GM18499 (cell line): ENCODE results near the gene ZNF574.
"Not testable (repeated sequence)": the region's sequence is repeated elsewhere in the genome, so short reads cannot be mapped to it uniquely, and the experiment has no call there.

ENCODE experiments used
- ATAC-seq: cut with Tn5 transposase; IDR thresholded peaks from one replicate; pipeline ENCODE4 v1.9.1; 2021; ENCODE audit warnings: moderate number of reproducible peaks; ENCODE audit not compliant: insufficient read depth, unreplicated experiment

The ZNF574 gene

DNA sequence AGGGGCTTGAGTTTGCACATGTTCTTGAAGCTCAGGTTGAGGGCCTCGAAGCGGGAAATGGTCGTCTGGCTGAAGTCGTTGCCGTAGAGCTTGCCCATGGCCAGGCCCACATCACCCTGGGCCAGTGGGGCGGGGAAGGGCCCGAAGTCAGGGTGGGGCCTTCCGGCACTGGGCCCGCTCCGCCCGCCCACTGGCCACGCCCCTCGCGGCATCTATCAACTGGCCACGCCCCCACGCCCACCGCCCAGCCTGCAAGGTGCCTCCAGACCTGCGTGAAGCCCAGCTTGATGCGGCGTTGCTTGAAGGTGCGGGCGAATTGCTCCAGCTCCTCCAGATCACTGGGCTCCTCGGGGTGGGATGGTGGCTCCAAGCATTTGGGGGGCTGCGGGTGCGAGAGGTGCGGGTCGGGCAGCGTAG lies 19.9 kb downstream of the ZNF574 start:
- ATAC-seq: no peak

GRCh38 chr19:42096255-42096837 lies 20.4 kb downstream of the ZNF574 start:
- no peak for ATAC-seq

- no peak for ATAC-seq
These were observed 21.5 kb downstream of the ZNF574 start for GRCh38 chr19:42097461-42097860.

DNA sequence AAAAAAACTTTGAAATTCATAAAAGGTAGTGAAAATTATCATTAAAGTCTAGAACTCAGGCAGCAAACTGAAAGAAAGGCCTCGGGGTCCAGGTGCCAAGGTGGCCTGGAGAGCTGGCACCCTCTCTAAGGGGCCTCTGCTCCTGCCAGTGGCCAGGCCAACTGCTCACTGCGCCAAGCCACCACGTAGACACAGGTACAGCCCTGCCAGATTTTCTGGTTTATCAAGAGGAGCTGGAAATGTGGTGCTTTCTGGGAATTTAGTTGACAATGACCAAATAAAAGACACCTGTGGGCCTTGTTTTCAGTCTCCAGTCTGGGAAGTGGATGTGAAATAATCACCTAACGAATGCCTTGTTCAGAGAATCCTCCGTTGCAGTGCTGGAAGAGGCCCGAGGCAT lies 22.8 kb downstream of the ZNF574 start:
- ATAC-seq: no peak

- ATAC-seq: no peak
These were observed 23.5 kb downstream of the ZNF574 start for GRCh38 chr19:42099336-42099925.

- not testable (repeated sequence) for ATAC-seq
These were observed 24.3 kb downstream of the ZNF574 start for GRCh38 chr19:42100241-42100640.

DNA sequence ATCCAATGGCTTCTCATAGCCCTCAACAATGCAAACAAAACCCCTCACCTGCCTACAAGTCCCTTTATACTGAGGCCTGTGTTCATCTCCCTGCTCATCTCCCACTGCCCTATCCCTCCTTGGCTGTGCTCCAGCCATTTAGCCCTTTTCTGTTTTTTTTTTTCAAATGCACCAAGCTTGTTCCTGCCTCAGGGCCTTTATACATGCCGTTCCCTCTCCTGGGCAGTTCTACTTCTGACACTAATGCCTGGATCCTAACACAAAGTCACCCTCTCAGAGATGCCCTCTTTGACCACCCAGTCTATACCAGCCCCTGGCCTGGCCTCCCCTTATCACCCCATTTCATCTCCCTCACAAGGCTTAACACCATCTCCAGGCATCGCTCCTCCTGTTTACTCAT lies 26.9 kb downstream of the ZNF574 start:
- no peak for ATAC-seq

DNA sequence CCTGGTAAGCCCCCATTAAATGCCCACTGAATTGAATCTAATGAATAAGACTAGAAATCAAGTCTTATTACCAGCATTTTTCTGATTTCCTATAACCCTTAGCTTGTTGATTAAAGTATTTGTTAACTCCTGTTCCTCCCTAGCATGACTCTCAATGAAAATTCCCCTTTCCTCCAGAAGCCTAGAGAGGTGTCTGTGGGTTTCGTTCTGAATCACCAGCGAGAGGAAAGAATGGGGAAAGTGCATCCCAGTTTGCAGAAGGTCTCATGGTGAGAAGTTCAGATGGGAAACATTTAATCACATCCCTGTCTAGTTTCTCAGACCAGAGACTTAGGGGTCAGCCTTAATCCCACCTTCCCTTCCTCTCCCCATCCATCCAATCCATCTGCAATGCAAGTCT lies 29.4 kb downstream of the ZNF574 start:
- no peak for ATAC-seq

DNA sequence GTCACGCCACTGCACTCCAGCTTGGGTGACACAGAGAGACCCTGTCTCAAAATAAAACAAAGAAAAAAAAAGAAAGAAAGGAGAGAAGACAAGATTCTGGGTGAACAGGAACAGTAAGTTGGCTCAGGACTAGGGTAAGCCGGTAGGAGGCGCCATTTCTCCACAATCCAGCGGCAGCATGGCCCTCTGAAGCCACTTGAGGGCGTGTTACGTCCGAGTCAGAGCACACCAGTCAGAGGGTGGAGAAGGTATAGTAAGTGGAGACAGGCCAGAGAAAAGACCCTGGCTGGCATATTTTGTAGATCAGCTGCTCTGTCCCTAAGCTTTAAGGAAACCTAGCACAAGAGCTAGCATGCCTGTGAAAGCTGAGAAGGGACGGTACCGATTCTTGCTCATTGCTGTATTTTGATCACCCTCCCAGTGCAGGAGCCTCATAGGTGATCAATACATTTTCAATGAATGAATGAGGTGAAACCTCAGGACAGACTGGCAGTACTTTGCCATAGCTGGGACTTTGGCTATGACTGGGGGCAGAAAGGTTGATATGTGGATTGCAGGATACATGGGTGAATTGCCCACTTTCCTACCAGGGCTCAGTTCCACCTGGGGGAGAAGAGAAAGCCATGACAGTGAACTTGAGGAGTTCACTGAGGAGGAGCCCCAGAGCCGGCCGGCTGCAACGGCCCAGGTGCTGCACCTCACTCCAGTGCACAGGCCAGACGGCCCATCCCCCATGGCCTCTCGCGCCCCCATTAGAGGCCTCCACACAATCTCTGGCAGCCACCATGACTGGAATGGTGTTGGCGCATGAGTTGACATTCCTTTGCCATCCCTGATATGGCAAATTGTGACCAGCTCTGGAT lies 32.8 kb downstream of the ZNF574 start:
- ATAC-seq: peak; percentile 62

GRCh38 chr19:42109896-42110295 lies 33.9 kb downstream of the ZNF574 start:
- ATAC-seq: no peak

- ATAC-seq: no peak
These were observed 34.7 kb downstream of the ZNF574 start for GRCh38 chr19:42110658-42111057.

- ATAC-seq: no peak
These were observed 35.4 kb downstream of the ZNF574 start for GRCh38 chr19:42111384-42111783.

GRCh38 chr19:42111811-42112210 lies 35.8 kb downstream of the ZNF574 start:
- ATAC-seq: no peak

- no peak for ATAC-seq
These were observed 37.8 kb downstream of the ZNF574 start for GRCh38 chr19:42113641-42114348.

GRCh38 chr19:42114412-42114811 lies 38.4 kb downstream of the ZNF574 start:
- no peak for ATAC-seq

GRCh38 chr19:42115219-42115618 lies 39.3 kb downstream of the ZNF574 start:
- ATAC-seq: no peak

- no peak for ATAC-seq
These were observed 39.7 kb downstream of the ZNF574 start for GRCh38 chr19:42115705-42116104.

GRCh38 chr19:42116308-42117075 lies 40.5 kb downstream of the ZNF574 start:
- ATAC-seq: no peak

GRCh38 chr19:42117076-42117475 lies 41.1 kb downstream of the ZNF574 start:
- no peak for ATAC-seq
